Measurements from ENCODE around the gene HLCS.

HLCS gene

DNA sequence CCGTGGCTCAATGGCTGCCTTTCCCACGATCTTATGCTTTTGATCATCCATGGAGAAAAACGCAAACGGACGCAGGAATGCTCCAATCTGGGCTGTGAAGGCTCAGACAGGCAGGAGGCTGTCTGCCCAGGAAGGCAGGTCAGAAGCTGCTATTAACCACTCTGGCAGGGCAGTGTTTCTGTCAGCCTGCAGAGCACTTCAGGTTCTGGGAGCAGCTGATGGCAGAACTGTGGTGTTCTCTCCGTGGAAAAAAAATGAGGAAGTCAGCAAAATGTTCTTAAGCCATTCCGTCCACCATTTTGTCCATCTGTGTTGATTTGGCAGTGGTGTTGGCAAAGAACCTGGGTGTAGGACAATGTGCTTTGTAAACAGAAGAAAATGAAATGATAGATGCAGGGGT, 175.9 kb downstream of the HLCS start:
- Histone ChIP-seq H3K27ac (ENCODE audit: low read length) (no peak overlapping the region), H2AFZ (ENCODE audit: low read depth, low read length) (no peak overlapping the region), H3K27me3 (ENCODE audit: low read depth, low read length) (no peaks in the 10 kb centered on the region), H3K9ac (ENCODE audit: low read length) (no peak overlapping the region), H3K79me2 (ENCODE audit: low read length) (no peaks in the 10 kb centered on the region), H3K9me3 (ENCODE audit: insufficient read depth, low read length) (no peaks in the 10 kb centered on the region), H3K4me1 (ENCODE audit: low read length) (peaks cover 15% of the 10 kb centered on the region), H3K36me3 (replicated peaks; ENCODE audit: low read depth, low read length) (no peaks in the 10 kb centered on the region), H4K20me1 (ENCODE audit: insufficient read depth, low read length) (no peaks in the 10 kb centered on the region), H3K4me3 (ENCODE audit: low read length) (no peak overlapping the region), H3K4me2 (ENCODE audit: low read length) (no peak overlapping the region)
- TF ChIP-seq EZH2phosphoT487 (IDR thresholded peaks at IDR 0.05; ENCODE audit: low read depth): no peak
- TF ChIP-seq, protein P1, sequence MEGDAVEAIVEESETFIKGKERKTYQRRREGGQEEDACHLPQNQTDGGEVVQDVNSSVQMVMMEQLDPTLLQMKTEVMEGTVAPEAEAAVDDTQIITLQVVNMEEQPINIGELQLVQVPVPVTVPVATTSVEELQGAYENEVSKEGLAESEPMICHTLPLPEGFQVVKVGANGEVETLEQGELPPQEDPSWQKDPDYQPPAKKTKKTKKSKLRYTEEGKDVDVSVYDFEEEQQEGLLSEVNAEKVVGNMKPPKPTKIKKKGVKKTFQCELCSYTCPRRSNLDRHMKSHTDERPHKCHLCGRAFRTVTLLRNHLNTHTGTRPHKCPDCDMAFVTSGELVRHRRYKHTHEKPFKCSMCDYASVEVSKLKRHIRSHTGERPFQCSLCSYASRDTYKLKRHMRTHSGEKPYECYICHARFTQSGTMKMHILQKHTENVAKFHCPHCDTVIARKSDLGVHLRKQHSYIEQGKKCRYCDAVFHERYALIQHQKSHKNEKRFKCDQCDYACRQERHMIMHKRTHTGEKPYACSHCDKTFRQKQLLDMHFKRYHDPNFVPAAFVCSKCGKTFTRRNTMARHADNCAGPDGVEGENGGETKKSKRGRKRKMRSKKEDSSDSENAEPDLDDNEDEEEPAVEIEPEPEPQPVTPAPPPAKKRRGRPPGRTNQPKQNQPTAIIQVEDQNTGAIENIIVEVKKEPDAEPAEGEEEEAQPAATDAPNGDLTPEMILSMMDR (IDR thresholded peaks at IDR 0.05; ENCODE audit: low read depth, low read length): no peak

DNA sequence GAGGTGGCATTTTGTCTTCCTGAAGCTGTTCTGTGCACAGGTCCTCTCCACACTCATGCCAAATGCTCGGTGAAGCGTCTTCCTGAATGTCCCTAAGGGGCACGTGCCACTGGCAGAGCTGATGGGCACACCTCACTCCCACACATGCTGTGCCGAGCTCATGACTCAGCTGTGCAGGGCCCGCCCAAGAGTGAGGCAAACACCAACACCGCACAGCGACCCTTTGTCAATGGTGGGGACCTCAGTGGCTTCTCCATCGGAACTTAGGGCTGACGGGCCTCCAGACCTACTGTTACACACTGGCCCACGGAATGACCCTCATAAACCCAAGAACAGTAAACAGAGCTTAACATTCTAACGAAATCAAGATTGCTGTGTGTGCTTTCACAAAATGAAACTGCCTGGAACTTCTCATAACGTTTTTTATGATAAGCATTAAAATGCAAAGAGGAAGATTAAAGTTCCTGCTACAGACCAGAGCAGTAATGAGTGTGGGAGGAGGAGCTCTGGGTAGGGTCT, 178.3 kb downstream of the HLCS start:
- Histone ChIP-seq H3K27ac (ENCODE audit: low read length) (no peak overlapping the region), H3K27me3 (ENCODE audit: low read depth, low read length) (no peaks in the 10 kb centered on the region), H2AFZ (ENCODE audit: low read depth, low read length) (no peak overlapping the region), H3K4me1 (ENCODE audit: low read length) (peaks cover 15% of the 10 kb centered on the region), H3K4me2 (ENCODE audit: low read length) (no peak overlapping the region), H3K36me3 (replicated peaks; ENCODE audit: low read depth, low read length) (no peaks in the 10 kb centered on the region), H3K9ac (ENCODE audit: low read length) (no peak overlapping the region), H3K4me3 (ENCODE audit: low read length) (no peak overlapping the region), H3K9me3 (ENCODE audit: insufficient read depth, low read length) (no peaks in the 10 kb centered on the region), H4K20me1 (ENCODE audit: insufficient read depth, low read length) (no peaks in the 10 kb centered on the region), H3K79me2 (ENCODE audit: low read length) (no peaks in the 10 kb centered on the region)
- TF ChIP-seq EZH2phosphoT487 (IDR thresholded peaks at IDR 0.05; ENCODE audit: low read depth): no peak
- TF ChIP-seq, protein P1 (IDR thresholded peaks at IDR 0.05; ENCODE audit: low read depth, low read length): no peak

DNA sequence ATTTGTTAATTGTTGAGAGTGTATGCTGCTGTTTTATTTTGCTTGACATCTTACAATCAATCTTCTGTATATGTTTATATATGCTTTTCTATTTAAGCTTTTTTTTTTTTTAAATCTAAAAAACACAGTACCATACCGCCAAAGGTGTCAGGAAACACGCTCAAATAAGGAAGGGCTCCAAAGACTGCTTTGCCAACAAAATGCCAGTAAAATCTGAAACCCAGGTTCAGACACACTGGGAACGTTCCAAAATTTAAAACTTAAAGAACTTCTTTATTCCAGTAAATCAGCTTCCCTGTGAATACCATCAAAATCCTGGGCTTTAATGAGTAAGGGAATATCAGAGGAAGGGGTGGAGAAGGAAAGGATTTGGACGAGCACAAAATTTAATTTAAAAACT, 180.3 kb downstream of the HLCS start:
- H3K79me2 ChIP-seq (ENCODE audit: low read length): no peaks in the 10 kb centered on the region
- H3K4me2 ChIP-seq (ENCODE audit: low read length): no peak overlapping the region
- H3K27me3 ChIP-seq (ENCODE audit: low read depth, low read length): no peaks in the 10 kb centered on the region
- no peak overlapping the region for H3K4me3 ChIP-seq (ENCODE audit: low read length)
- no peak for TF ChIP-seq EZH2phosphoT487 (IDR thresholded peaks at IDR 0.05; ENCODE audit: low read depth)
- TF ChIP-seq, protein P1 (IDR thresholded peaks at IDR 0.05; ENCODE audit: low read depth, low read length): no peak
- no peaks in the 10 kb centered on the region for H3K4me1 ChIP-seq (ENCODE audit: low read length)
- no peak overlapping the region for H2AFZ ChIP-seq (ENCODE audit: low read depth, low read length)
- no peak overlapping the region for H3K9ac ChIP-seq (ENCODE audit: low read length)
- H3K27ac ChIP-seq (ENCODE audit: low read length): no peak overlapping the region
- no peaks in the 10 kb centered on the region for H3K9me3 ChIP-seq (ENCODE audit: insufficient read depth, low read length)
- no peaks in the 10 kb centered on the region for H4K20me1 ChIP-seq (ENCODE audit: insufficient read depth, low read length)
- no peaks in the 10 kb centered on the region for H3K36me3 ChIP-seq (replicated peaks; ENCODE audit: low read depth, low read length)

DNA sequence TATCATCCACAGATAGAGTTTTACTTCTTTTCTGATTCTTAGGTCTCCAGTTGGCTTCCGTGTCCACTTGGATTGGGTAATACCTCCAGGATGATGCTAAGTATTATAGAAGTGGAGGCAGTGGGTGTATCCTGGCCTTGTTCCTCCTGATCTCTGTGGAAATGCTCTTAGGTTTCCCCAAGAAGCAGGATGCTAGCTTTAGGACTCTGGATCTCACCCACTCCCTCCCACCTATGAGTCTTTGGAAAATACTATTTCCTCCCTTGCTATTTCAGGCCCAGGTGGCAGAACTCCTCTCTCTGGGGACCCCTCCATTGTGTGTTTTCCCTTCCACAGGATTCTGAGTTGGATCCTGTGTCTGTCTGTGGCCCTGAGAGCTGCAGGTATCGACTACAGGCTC, 180.9 kb downstream of the HLCS start:
- H3K4me1 ChIP-seq (ENCODE audit: low read length): no peaks in the 10 kb centered on the region
- no peak overlapping the region for H3K9ac ChIP-seq (ENCODE audit: low read length)
- no peak overlapping the region for H3K4me3 ChIP-seq (ENCODE audit: low read length)
- H3K4me2 ChIP-seq (ENCODE audit: low read length): no peak overlapping the region
- H3K36me3 ChIP-seq (replicated peaks; ENCODE audit: low read depth, low read length): no peaks in the 10 kb centered on the region
- TF ChIP-seq EZH2phosphoT487 (IDR thresholded peaks at IDR 0.05; ENCODE audit: low read depth): no peak
- TF ChIP-seq, protein P1 (IDR thresholded peaks at IDR 0.05; ENCODE audit: low read depth, low read length): no peak
- no peaks in the 10 kb centered on the region for H3K79me2 ChIP-seq (ENCODE audit: low read length)
- no peak overlapping the region for H3K27ac ChIP-seq (ENCODE audit: low read length)
- no peaks in the 10 kb centered on the region for H3K27me3 ChIP-seq (ENCODE audit: low read depth, low read length)
- H4K20me1 ChIP-seq (ENCODE audit: insufficient read depth, low read length): no peaks in the 10 kb centered on the region
- H3K9me3 ChIP-seq (ENCODE audit: insufficient read depth, low read length): no peaks in the 10 kb centered on the region
- H2AFZ ChIP-seq (ENCODE audit: low read depth, low read length): no peak overlapping the region

Data from OCI-LY3 (cell line).